Uterus (tissue), 2 donors: Measurements from ENCODE around the gene INO80C.

ENCODE experiments used
- CTCF ChIP-seq, 4 experiments: fragments of 200-600 bp in 2 of 4; fragments of 450-650 bp in 2 of 4; sonication (generic) in 2 of 4; IDR thresholded peaks; one replicate each; pipeline ENCODE4 v1.5.1; 2016 to 2019; ENCODE audit warnings: antibody characterized with exemption in 4 of 4, mild to moderate bottlenecking in 2 of 4, moderate library complexity in 1 of 4
- POLR2A ChIP-seq, 2 donors: fragments of 450-650 bp; IDR thresholded peaks; one replicate each; pipeline ENCODE4 v1.6.1; 2016; ENCODE audit warnings: antibody characterized with exemption in 2 of 2, mild to moderate bottlenecking in 1 of 2, moderate library complexity in 1 of 2

- no peak for TF ChIP-seq POLR2A (IDR thresholded peaks at IDR 0.05)
- no peak for TF ChIP-seq CTCF (IDR thresholded peaks at IDR 0.05)
Observed at GRCh38 chr18:35526495-35527059, 28.8 kb upstream of the INO80C start.
